Measurements from ENCODE around the gene RBP4.

DNA sequence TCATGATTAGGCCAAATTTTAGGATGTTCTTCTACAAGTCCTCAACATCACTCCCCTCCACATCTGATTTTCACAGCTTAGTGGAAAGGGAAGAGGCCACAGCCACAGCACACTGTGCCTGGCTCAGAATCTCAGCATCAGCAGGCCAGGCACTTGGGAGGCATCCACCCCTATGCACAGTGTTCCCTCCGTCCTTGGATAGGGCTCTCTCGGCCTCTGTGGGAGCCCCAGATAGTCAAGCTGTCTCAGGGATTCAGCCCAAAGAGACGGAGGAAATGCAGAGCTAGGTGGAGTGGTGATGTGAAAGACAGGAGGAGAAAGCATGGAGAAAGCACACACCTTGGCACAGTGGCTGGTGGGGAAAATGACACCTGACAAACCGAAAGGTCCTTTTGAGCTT, 1.3 kb downstream of the RBP4 start:
- TF ChIP-seq, protein P1, sequence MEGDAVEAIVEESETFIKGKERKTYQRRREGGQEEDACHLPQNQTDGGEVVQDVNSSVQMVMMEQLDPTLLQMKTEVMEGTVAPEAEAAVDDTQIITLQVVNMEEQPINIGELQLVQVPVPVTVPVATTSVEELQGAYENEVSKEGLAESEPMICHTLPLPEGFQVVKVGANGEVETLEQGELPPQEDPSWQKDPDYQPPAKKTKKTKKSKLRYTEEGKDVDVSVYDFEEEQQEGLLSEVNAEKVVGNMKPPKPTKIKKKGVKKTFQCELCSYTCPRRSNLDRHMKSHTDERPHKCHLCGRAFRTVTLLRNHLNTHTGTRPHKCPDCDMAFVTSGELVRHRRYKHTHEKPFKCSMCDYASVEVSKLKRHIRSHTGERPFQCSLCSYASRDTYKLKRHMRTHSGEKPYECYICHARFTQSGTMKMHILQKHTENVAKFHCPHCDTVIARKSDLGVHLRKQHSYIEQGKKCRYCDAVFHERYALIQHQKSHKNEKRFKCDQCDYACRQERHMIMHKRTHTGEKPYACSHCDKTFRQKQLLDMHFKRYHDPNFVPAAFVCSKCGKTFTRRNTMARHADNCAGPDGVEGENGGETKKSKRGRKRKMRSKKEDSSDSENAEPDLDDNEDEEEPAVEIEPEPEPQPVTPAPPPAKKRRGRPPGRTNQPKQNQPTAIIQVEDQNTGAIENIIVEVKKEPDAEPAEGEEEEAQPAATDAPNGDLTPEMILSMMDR (conservative IDR thresholded peaks at IDR 0.05) = no peak
- no peak for TF ChIP-seq ZFX (IDR thresholded peaks at IDR 0.05)
